GM19452 (cell line): ENCODE data around the gene MRPL14.
"Not testable (repeated sequence)": the region's sequence is repeated elsewhere in the genome, so short reads cannot be mapped to it uniquely, and the experiment has no call there.

Experiments
- ATAC-seq: cut with Tn5 transposase; IDR thresholded peaks from one replicate; pipeline ENCODE4 v1.9.1; 2021; ENCODE audit not compliant: unreplicated experiment

MRPL14 gene

DNA sequence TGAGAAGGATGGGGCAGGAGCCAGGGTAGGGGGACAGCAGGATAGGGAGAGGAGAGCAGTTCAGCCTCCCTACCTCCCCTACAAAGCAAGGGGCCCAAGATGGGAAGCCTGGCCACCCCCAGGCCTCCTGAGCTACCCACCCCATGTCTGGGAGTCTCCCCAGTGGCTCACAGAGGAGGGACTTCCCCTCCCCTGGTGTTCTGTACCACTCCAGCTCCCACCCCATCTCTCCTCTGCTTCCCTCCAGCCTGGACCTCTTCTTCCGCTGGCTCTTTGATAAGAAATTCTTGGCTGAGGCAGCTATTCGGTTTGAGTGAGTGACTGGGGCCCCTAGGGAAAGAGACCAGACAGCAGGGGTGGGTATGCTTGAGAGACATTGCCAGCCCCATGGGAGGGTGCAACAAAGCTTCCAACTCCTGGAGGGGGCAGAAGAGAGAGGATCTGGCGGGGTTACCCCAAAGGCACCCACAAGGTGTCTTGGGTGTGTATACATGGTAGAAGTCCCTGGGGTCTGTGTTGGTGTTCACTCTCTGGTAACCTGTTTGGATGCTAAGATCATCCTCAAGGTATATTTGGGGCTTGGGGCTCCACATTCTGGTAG is 23.2 kb upstream of the MRPL14 start:
- ATAC-seq = no peak

DNA sequence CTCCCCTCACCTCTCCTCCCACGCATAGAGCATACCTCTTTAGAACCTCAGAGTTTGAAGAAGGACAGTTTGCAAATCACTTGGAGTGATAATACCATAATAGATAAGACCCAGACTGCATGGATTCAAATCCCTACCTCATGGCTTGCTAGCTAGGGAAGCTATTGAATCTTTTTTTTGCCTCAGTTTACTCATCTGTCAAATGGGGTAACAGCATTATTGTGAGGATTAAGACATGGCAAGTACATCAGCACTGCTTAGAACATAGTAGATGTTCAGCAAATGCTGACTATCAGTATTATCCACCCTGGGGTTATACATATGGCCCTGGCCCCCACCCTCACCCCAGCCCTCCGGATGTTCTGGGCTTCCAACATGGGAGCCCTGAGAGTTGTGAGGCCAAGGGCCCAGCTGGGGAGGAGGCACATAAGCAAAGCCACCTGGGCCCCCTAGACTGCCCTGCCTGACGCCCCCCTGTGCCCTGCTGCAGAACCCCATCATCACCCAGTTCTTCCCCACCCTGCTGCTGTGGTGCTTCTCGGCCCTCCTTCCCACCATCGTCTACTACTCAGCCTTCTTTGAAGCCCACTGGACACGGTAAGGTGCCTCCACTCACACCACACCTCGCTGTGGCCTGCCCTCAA is 22.2 kb upstream of the MRPL14 start:
- no peak for ATAC-seq

DNA sequence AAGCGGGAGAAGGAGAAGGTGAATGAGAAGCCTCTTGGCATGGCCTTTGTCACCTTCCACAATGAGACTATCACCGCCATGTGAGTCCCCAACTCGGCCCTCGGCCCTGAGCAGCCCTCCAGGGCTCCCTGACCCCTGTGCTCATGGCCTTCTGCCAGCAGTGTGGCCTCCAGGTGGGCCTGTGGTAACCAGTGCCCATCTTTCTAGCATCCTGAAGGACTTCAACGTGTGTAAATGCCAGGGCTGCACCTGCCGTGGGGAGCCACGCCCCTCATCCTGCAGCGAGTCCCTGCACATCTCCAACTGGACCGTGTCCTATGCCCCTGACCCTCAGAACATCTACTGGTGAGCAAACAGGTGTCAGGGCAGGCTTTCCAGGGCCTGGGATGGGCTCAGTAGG is 21.1 kb upstream of the MRPL14 start:
- no peak for ATAC-seq

DNA sequence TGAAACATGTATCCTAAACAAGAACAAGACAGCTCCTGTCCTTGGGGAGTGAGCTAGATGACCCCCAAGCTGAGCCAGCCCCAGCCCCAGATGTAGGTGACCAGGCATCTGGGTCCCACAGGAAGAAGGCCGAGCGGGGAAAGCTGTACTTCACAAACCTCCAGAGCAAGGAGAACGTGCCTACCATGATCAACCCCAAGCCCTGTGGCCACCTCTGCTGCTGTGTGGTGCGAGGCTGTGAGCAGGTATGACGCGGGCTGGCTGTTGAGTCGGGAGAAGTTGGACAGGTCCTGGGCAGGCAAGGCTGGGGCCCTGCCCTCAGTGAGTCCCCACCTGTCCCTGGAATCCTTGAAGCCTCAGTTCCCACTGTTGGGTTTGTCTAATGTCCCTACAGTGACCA is 20.0 kb upstream of the MRPL14 start:
- no peak for ATAC-seq

DNA sequence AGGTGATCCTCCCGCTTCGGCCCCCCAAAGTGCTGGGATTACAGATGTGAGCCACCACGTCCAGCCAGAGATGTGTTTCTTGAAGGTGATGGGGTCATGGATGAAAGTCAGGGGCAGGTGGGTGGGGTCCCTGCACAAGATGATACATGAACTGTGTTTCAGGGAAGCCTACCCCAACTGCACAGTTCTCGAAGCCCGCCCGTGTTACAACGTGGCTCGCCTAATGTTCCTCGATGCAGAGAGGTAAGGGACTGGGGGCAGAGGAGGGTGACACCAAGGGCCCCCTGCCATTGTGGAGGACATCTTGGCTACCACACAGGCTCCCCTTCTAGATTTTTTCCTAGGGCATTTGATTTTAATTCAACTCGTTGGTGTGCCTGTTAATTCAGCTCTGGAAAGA is 19.4 kb upstream of the MRPL14 start:
- no peak for ATAC-seq

DNA sequence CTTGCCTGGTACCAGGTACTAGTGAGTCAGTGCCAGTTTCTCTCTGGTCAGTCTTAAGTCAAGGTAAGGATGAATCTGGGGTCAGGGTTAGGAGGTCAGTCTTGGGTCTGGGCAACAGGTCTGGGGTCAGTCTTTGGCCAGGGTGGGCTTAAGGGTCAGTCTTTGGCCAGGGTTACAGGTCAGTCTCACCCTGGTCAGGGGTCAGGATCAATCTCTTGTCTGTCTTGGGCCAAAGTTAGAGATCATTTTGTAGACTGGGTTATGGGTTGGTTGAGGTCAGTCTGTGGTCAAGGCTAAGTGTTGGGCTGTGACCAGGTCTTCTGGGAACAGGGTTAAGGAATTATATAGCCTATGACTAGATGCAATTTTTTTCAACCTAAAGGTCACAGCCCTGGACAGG is 18.6 kb upstream of the MRPL14 start:
- ATAC-seq = no peak

DNA sequence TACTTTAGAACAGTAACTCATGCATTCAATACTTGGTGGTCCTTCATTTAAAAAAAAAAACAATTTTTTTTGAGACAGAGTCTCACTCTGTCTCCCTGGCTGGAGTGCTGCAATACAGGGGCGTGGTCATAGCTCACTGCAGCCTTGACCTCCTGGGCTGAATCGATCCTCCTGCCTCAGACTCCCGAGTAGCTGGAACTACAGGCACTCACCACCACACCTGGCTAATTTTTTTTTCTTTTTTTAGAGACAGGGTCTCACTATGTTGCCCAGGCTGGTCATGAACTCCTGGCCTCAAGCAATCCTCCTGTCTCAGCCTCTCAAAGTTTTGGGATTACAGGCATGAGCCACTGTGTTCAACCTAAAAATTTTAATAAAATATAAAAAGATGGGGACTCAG is 17.3 kb upstream of the MRPL14 start:
- not testable (repeated sequence) for ATAC-seq

DNA sequence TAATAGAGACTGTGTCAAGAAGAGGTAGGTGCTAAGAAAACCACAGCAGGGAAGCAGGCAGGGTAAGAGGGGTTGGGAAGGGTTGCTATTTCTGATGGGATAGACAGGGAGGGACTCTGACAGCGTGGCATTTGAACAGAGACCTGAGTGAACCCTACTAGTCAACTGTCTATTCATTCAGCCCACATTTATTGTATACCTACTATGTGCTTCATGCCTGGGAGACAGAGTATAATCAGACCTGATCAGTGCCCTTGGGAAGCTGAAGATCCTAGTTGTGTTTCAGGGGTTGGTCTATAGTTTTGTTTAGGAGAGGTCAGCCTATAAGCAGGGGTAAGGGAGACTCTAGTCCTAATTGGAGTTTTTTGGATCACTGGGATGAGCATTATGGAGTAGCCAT is 16.5 kb upstream of the MRPL14 start:
- no peak for ATAC-seq

DNA sequence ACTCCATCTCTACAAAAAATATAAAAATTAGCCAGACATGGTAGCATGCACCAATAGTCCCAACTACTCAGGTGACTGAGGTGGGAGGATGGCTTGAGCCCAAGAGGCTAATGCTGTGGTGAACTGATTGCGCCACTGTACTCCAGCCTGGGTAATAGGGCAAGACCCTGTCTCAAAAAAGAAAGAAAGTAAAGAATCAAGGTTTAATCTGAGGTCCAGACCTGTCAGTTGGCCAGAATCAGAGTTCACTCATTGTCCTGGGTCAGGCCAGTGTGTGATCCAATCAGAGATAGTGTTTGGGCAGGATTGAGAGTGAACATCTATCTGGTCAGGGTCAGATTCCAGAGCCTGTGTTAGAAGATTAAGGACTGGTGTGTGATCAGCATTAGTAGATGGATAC is 15.6 kb upstream of the MRPL14 start:
- ATAC-seq = no peak

DNA sequence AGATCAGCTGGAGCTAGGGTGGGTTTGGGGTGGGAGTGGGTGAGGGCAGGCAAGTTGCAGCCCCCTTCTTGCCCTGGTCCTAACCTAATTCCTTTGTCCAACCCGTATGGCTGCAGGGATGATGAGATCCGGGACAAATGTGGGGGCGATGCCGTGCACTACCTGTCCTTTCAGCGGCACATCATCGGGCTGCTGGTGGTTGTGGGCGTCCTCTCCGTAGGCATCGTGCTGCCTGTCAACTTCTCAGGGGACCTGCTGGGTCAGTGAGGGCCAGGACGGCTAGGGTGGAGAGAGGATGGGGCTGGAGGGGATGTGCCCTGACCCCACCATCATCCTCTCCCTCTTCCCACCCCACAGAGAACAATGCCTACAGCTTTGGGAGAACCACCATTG is 12.1 kb upstream of the MRPL14 start:
- no peak for ATAC-seq

DNA sequence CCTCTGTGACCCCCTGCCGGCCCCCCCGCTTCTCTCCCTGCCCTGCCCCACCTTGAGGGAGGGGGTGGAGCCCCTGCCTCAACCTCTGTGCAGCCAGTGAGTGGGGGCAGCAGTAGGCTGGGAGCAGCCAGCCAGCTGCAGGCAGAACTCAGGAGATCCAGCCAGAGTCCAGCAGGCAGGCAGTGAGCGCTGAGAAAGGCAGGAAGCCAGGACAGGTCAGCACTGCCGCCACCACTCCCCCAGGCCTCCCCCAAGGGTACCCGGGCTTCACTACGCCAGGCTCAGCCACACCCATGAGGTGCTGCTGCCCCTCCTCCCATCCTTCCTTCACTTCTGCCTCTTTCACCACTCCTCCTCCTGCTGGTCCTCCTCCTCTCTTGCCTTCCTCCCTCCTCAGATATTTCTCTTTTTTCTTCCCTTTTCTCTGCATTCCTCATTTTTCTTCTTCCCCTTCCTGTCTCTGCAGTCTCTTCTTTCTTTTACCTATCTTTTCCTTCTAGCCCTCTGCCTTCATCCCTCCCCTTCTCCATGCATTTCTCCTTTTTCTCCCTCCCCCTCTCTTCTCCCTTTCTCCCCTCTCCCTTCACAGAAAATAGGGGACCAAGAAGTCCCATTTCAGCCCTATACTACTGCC is 11.6 kb upstream of the MRPL14 start:
- no peak for ATAC-seq

DNA sequence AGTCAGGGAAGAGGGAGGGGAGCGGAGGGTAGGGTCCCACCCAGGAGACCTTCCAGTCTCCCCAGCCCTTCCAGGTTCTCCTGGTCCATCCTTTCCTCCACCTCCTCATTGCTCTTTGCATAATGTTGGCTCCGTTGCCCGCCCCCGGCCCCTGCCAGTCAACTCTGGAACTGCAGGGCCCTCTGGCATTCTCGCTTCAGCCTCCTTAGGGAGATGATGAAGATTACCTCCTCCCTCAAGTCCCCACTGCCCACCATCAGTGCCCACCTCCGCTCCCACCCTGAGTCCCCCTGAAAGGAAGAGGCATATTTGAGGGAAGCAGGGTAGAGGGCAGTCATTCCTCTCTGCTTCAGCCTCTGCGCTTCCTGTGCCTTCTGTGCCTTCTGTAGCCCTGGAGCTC is 8.6 kb upstream of the MRPL14 start:
- ATAC-seq = no peak

DNA sequence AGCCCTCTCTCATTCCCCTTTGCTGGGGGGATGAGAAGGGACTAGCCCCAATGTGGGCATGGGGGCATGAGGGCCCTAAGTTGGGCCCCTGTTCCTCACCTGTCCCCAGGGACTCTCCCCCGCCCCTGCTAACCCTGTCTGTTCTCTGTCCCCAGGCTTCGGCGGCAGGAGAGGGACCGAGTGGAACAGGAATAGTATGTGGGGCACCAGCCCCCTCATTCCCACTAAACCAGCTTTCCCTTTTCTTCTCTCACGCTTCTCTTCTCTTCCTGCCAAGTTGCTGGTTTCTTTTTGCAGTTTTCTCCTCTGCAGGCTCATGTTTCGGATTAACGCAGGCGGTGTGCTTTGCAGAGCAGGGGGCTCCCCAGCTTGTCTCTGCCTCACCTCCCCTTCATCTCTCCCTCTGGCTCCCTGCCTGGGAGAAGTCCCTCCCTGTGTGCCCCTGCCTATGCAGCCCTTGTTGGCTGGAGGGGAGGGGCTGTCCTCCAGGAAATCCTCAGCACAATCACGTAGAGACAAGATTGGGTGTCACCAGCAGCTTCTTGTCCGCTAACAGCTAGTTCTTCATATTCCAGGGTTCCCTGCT is 8.0 kb upstream of the MRPL14 start:
- ATAC-seq = no peak

DNA sequence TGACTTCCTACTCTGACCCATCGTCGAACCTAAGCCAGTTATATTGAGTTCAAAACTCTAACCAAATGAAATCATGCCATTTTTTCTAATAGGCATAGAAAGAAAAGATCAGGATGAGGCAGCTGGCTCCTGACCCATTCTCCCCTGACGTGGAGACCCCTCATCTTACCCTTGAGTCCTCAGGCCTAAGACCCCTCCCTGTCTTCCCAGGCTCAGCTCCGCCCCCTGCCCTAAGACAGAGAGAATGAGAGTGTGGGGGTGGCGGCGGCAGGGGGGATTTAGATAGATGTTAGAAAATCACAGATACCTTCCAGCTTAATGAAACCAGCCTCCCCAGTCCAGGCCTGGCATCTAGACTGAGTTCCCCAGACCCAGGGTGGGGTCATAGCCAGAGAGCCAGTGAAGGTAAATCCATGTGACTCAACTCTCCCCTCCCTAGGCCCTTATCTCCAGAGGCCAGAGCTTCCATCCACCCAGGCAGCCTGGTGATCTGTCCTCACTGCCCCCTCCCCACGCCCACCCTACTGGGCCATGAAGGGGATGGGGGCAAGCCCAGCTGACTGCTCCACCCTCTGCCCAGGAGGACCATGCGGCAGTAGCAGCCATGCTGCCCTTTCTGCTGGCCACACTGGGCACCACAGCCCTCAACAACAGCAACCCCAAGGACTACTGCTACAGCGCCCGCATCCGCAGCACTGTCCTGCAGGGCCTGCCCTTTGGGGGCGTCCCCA is 6.9 kb upstream of the MRPL14 start:
- ATAC-seq = no peak

DNA sequence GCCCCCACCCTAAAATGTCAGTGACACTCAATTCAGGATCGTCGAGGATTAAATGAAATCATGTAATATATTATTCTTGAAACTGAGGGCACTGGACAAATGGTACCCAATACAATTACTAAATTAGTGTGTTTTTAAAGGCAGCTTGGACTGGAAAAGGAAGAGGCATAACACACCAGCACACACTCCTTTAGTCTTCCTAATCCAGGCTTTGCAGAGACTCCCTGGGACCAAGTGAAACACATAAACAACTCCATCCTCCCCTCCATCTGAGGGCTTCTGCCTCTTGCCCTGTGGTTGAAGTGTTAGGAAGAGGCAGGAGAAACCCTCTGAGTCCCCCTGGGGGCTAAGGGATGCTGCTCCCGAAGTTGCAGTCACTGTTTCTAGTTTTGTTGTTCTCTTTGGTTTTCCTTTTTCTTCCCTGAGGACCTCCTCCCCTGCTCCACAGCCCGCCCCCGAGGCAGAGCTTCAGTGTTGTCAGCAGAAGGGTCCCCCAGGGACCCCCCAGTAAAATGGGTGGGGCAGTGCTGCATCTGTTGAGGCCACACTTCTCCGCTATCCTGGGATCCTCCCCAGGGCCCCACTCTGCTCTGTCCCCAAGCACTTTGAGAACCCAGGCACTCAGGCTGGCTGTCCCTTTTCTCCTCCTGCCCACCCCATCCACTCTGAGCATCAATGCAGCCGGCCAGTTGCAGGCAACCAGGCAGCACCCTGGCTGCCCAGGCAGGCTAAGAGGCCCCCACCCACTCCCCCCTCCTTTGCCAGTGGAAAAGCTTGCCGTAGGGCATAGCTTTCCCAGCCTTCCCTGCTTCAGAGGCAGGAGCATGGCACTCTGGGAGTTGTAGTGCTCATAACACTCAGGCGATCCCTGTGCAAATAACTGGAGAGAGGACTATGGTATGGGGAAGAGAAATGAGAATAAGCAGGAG is 6.0 kb upstream of the MRPL14 start:
- ATAC-seq = no peak

DNA sequence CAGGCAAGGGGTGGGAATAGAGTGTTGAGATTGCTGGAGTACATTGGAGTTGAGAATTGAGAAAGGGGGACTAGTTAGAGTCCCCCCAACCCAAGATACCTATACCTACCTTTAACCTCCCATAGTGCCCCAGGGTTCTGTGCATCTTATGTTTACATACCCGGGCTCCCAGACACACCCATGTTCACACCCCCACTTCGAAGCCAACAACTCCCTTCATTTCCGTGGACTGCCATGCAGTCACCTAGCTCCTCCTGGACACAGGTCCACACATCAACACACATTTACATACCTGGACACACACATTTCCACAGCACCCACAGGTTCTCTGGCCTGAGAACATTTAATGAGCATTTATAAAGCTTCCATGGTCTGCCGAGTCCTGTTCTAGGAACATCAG is 5.2 kb upstream of the MRPL14 start:
- no peak for ATAC-seq

DNA sequence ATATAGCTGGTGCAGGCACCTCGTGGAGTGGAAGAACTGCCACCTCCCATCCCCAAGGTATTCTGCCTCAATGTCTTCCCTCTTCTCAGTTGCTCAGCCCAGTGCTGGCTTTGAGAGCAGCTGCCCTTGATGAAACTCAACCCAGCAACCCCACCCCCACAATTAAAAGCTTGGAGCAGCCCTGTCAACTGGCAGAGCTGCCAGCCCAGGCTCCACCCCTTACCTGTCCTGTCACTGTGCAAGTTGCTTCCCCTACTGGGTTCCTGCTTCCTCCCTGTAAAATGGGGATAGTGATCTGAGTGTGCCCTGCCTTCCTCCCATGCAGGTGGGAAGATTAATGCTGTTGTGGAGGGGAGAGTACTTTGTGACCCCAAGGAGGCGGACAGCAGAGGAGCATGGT is 4.6 kb upstream of the MRPL14 start:
- ATAC-seq = no peak

DNA sequence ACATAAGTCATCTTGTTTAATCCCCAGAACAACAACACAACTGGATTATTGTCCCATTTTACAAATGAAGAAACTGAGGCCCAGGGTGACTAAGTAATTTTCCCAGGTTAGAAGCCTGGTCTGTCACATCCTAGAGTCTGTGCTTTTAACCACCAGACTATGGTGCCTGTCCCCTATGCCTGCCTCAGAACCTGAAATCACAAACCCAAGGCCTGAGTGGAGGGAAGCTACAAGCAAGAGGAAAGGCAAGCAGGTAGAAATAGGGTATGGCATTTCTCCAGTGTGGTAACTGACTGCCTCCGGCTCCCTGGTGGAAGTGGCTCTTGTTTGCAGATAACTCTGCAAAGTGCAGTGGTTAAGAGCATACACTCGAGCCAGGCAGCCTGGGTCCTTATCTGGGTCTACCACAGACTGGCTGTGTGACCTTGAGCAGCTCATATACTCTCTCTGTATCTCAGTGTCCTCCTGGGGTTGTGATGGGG is 2.6 kb upstream of the MRPL14 start:
- no peak for ATAC-seq

DNA sequence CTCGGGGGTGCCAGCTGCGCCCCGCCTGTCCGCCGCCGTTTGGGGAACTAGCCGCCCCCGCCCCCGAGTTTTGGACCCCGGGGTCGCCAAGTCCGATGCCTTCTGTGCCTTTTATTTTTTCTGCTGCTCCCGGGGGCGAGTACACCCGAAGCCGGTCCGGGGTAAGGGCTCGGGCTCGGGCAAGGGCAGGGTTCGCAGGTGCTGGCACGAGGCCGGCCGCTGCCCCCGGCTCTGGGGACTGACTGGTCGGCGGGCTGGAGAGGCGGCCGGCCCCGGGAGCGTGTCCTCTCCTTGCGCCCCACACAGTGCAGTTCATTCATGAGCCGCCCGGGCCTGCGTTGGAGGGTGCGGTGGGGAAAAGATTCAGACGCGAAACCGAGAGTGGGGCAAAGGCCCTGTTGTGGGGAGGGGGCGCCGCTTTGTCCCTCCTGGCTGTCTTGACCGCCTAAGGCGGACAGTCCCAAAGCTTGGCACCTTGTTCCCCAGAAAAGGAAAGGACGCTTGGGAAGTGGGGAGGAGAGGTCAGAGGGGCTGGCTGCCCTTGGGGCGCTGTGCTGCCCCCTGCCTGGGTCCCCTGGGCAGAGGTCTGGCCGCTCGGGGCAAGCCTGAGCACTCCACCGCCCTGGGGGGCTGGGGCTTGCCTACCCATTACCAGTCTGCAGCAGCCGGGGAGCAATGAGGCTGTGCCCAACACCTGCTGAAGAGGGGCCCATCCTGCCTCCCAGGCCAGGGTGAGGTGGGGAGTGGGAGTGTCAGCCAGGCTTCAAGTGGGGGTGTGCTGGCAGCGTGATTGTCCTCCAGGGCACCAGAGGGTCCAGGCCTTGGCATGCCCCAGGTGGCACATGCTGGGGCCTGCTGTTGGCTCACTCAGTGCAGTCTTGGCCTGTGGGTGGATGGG is 1.0 kb upstream of the MRPL14 start:
- no peak for ATAC-seq
